HG02970 (cell line): ENCODE results near the gene ELAVL1.
"Not testable (repeated sequence)": the region's sequence is repeated elsewhere in the genome, so short reads cannot be mapped to it uniquely, and the experiment has no call there.

Source experiments
- ATAC-seq: cut with Tn5 transposase; IDR thresholded peaks from one replicate; pipeline ENCODE4 v1.9.1; 2021; ENCODE audit warnings: mild to moderate bottlenecking, moderate library complexity, moderate number of reproducible peaks; ENCODE audit not compliant: unreplicated experiment, low FRiP score

ELAVL1 gene

GRCh38 chr19:7943444-7944176 is 61.8 kb downstream of the ELAVL1 start, which contains the start of gene TIMM44:
TIMM44 (minus strand) TSS chr19:7943666; CDS start chr19:7943651, 15 bp downstream.
- peak; percentile 95 for ATAC-seq

GRCh38 chr19:7942981-7943443 is 62.4 kb downstream of the ELAVL1 start:
- ATAC-seq: peak; percentile 3

GRCh38 chr19:7941895-7942596 is 63.4 kb downstream of the ELAVL1 start:
- ATAC-seq: no peak

DNA sequence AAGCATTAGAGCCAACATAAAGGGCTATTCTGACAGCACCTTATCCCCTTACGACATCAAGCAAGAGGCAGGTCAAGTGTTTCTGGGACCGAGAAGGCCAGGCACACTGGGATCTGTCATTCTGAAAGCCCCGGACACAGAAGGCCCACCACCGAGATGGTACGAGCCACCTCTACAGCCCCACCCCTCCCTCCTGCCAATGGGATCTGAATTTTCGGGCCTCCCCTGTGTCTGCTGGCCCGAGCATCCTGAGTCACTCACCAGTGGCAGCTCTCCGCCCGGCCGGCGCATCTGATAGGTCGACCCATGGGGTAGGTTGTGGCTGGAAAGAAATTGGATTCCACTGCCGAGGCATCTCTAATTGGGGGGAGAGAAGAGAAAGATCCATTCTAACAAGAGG is 64.6 kb downstream of the ELAVL1 start:
- no peak for ATAC-seq

DNA sequence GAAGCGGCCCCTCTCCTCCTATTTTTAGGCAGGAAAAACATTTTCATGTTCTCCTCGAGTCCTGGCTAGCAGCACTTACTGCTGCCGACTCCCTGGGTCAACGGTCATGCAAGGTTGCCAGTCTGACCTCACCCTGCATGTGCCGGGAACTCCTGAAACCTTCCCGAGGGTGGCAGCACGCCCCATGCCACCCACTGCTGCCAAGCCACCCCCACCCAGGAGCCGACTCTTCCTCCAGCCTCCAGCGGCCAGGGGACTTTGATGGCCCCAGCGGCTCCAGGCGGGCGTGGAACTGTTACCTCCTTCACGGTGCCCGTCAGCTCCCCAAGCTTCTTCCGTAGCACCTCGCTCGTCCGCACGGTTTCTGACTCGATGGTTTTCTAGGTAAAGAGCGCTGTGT is 70.7 kb downstream of the ELAVL1 start:
- ATAC-seq: no peak

- no peak for ATAC-seq
Measured at GRCh38 chr19:7933828-7934725, 71.4 kb downstream of the ELAVL1 start.

DNA sequence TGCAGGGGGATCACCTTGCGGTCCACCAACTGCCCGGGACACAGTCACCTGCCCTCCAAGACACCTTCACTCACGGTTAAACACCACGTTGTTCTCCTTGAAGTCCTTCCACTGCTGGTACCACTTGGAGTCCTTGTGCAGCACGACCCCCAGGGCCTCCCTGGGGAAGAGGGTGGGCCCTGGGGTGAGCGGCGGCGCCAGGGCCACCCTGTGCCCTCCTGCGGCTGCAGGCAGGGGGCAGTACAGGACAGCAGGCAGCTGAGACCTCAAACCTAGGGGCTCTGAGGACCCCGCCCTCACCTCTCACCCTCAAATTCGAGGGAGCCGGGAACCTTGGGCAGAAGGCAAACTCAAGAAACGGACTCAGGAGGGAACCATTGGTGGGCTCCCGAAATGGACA is 72.0 kb downstream of the ELAVL1 start:
- no peak for ATAC-seq

GRCh38 chr19:7932930-7933300 is 72.5 kb downstream of the ELAVL1 start:
- no peak for ATAC-seq

GRCh38 chr19:7932276-7932929 is 73.0 kb downstream of the ELAVL1 start:
- no peak for ATAC-seq

GRCh38 chr19:7931221-7932061 is 74.0 kb downstream of the ELAVL1 start:
- ATAC-seq: no peak

GRCh38 chr19:7930765-7931164 is 74.7 kb downstream of the ELAVL1 start:
- no peak for ATAC-seq

DNA sequence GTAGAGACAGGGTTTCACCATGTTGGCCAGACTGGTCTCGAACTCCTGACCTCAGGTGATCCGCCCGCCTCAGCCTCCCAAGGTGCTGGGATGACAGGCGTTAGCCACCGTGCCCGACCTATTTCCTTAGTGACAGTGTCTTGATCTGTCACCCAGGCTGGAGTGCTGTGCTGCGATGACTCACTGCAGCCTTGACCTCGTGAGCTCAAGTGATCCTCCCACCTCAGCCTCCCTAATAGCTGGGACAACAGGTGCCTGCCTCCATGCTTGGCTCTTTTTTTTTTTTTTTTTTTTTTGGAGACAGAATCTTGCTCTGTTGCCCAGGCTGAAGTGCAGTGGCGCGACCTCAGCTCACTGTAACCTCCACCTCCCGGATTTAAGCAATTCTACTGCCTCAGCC is 75.4 kb downstream of the ELAVL1 start:
- ATAC-seq: not testable (repeated sequence)

GRCh38 chr19:7928741-7929701 is 76.4 kb downstream of the ELAVL1 start:
- ATAC-seq: no peak

GRCh38 chr19:7928334-7928706 is 77.1 kb downstream of the ELAVL1 start:
- ATAC-seq: no peak

- ATAC-seq: no peak
Measured at GRCh38 chr19:7927605-7928333, 77.7 kb downstream of the ELAVL1 start.

- no peak for ATAC-seq
Measured at GRCh38 chr19:7926727-7927604, 78.5 kb downstream of the ELAVL1 start.
